HG03045 (cell line): ENCODE data around the gene MMD2.

Experiments used
- ATAC-seq: cut with Tn5 transposase; IDR thresholded peaks from one replicate; pipeline ENCODE4 v1.9.1; 2021; ENCODE audit warnings: mild to moderate bottlenecking, moderate library complexity; ENCODE audit not compliant: unreplicated experiment

MMD2 gene

DNA sequence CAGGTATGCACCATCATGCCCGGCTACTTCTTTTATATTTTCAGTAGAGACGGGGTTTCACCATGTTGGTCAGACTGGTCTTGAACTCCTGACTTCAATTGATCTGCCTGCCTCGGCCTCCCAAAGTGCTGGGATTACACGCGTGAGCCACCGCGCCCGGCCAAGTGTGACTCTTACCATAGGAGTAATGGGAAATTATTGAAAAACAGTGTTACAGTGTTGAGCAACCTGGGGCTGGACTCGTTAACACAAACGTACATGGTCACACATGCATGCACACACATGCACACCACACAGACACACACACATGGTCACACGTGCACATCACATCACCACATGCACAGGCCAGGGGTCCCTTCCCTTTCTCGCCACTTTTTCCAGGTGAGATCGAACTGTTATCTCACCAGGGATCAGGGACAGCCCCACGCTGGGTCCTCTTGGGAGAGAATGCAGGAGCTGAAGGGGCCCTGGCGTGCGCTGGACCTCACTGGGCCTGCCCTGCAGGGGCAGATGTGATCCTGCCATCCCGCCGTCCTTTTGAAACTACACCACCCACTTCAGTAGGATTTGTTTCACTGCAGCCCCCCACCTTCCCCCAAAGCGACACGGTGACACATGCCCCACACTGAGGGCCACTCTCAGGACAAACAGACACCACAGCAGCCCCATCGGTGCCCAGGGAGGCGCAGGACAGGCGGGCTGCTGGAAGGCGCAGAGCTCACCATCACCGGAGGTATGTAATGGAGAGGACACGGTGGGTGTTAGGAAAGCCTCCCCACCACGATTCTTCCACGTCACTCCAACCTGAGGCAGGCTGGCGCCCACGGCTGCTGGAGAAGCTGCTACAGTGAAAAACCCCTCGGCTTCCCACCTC lies 85.7 kb downstream of the MMD2 start:
- no peak for ATAC-seq

DNA sequence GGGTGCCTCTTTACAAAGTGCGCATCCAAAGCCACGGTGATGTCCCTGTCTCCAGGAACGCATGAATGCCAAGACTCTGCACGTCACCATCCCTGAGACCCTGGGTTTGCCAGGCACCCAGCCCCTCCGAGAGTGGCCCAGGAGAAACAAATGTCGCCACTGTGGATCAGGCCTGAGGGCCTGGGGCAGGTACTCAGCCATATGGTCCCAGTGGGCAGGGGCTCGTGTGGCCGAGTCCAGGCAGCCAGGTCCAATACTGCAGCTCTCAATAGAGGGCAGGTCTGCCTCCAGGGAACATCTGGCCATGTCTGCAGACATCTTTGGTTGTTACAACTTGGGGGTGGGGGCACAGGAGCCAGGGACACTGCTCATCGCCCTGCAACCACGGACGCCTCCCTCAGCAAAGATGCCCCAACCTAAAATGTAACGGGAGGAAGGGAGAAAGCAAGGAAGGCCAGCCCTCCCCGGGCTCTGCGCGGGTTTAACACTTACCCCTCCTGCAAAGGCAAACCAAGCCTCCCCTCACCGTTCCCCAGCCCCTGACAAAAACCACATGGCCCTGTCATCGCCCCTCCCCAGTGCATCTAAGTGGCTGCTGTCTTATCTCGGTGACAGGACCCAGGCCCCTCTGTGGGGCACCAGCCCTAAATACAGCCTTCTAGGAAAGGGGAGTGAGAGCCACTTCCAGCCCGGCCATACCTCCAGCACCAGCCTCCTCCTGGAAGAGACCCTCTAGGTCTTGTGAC lies 86.9 kb downstream of the MMD2 start:
- ATAC-seq: no peak

DNA sequence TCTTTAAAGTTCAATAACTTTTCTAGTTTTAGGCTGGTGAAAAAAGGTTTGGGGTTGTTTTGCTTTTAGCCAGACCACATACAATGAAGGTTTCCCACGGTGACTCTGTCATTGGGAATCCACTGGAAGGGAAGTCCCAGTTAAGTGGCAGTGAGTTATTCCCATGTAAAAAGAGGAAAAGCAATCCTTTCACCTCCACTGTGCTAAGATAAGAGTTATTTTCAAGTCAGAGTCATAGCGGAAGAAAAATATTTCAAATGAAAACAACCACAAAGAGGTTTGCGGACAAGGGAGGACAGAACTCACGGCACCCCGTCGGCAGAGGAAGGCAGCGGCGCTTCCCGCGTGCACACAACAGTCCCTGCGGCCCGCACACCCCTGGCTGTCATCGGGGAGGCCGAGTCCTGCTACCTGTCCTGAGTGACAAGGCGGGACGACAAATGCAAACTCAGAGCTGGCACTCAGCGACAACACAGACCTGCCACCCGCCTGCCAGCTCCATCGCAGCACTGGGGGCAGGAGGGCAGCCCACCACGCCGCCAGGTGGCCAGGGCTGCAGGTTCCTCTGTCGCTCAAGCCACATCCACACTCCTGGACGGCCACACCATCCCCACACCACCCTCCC lies 87.8 kb downstream of the MMD2 start:
- no peak for ATAC-seq

DNA sequence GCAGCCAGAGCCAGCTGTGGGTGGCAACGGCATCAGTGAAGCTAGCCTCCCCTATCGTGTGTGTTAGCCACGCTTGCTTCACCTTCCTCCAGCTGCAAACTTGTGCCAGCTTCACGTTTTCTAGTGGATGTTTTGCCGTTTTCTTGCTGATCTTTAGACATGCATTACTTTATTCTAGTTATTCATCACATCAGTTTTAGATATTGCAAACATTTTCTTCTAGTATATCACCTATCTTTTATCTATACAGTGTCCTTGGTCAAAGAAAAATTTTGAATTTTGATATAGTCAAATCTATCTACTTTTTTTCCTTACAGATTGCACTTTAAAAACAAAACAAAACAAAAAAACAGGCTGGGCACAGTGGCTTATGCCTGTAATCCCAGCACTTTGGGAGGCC lies 90.5 kb downstream of the MMD2 start:
- ATAC-seq: no peak

DNA sequence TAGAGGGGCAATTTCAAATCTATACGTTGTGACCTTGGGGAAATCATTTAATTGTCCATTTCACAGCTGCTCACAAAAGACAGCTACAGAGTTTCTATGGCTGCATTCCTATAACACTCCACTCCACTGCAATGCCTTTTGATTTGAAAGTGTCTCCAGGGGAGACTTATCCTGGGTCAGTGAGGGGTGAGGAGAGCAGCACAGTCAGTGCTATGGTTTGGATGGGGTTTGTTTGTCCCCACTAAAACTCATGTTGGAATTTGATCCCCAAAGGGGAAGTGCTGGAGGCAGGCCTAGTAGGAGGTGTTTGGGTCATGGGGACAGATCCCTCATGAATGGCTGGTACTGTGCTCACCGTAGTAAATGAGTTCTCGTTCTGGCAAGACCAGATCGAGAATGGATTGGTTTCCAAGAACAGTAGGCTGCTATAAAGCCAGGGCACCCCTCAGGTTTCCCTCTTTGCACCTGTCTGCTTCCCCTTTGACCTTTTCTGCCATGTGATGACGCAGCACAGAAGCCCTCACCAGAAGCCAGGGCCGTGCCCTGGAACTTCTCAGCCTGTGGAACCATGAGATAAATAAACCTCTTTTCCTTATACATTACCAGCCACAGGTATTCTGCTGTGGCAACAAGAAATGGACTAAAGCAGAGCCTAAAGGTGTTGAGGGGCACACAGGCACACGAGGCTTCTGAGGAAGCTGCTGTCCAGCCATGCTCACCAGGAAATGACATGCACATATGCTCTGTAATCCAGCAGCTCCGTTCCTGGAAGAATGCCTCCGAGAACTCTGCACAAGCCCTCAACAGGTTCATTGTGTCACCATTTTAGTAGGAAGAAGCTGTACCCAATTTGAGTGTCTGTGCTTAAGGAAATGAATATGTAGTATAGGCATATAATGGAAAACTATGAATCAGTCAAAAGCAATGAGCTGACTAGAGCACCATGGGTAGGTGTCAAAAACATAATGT lies 92.2 kb downstream of the MMD2 start:
- no peak for ATAC-seq

DNA sequence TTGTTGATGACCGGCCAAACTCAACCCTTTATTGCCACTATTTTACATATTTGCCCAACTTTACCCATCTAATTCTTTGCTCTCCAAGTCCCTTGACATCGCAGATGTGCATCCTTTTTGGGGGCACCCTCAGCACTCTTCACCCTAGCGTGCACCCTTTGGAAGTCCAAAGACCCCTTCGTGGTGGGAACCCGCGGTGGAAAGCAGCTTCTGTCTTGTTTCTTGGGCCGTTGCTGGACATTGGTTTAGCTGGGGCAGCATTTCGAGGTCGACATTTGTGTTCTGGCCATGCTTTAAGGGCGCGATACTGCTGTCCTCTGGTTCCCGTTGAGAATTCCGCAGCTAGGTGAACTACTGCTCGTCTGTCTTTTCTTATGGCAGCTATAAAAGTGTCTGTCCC lies 96.8 kb downstream of the MMD2 start:
- ATAC-seq: no peak

DNA sequence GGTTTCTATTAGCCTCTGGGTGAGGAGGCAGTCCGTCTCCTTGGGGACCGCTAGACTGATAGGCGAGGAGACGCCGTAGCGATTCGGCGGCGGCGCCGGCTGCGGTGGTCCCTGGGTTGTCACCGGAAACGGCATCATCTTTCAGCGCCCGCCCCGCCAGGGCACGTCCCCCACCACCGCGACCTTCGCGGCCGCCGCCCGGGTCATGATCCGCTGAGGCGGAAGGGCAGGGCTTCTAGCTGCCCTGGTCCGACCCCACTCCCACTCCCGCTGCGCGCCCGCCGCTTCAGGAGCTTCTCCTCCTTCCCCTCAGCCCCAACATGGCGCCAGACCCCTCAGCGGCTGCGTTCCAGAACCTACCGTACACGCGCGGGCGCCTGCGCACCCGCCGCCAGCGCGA lies 97.3 kb downstream of the MMD2 start, which contains the start of gene PAPOLB:
Gene PAPOLB, minus strand, starts transcription at position 358 of the 400 bp plus-strand sequence. Its CDS starts 220 bp downstream, at position 138.
- no peak for ATAC-seq

DNA sequence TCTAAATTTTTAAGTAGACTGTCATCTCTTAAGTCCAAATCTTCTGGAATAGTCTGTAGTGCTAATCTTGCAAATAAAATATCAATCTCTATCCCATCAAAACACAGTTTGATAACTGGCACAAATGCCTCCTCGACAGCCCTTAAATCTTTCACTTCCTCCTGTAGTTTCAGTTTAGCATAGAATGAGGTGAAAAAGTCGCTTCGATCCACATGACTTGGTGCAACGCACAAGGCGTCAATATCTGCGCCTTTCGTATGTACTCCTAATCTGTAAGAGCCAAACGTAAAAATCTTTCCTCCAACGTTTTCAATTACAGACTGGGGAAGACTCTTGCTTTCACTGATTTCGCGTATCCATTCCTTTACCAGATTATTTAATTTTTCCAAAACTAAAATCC lies 97.8 kb downstream of the MMD2 start:
- ATAC-seq: no peak

DNA sequence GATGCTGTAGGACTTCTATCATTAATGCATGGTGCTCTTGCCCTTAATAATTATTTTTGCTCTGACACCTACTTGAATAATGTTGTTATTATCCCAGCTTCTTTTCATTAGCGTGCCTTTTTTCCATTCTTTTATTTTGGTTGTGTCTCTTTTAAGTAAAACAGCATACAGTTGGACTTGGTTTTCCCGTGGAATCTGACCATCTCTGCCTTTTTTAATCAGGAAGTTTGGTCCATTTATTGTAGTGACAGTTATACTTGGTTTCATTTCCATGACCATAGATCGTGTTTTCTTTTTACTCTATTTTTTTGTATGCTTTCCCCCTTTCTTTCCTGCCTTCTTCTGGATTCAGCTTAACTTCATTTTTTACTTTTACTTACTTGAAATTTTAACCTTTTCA lies 101.8 kb downstream of the MMD2 start:
- no peak for ATAC-seq

DNA sequence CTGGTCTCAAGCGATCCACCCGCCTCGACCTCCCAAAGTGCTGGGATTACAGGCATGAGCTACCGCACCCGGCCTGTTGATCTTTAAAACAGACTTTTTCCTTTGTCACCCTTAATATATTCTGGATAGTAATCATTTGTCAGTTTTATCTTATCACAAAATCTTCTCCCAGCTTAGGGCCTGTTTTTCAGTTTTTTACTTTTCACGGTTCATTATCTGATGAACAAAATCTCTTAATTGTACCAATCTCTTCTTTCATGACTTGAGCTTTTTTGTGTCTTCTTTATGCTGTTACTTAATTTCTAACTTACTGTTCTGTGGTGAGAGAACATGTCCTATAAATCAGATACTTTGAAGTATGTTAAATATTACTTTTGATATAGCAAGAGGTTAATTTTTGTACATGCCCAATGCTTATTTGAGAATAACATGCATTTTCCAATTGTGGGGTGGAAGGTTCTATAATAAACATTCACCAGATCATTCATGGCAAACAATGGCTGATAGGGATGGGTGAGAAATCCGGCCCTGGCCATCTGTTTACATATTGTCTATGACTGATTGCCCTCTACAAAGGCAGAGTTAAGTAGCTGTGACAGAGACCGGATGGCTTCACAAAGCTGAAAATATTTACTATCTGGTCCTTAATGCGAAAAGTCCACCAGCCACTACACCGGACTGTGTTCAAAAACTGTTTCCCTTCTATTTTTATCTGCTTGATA lies 102.5 kb downstream of the MMD2 start:
- ATAC-seq: no peak
